ENCODE data around the gene GNB2.
"Not testable (repeated sequence)": the region's sequence is repeated elsewhere in the genome, so short reads cannot be mapped to it uniquely, and the experiment has no call there.

The GNB2 gene

DNA sequence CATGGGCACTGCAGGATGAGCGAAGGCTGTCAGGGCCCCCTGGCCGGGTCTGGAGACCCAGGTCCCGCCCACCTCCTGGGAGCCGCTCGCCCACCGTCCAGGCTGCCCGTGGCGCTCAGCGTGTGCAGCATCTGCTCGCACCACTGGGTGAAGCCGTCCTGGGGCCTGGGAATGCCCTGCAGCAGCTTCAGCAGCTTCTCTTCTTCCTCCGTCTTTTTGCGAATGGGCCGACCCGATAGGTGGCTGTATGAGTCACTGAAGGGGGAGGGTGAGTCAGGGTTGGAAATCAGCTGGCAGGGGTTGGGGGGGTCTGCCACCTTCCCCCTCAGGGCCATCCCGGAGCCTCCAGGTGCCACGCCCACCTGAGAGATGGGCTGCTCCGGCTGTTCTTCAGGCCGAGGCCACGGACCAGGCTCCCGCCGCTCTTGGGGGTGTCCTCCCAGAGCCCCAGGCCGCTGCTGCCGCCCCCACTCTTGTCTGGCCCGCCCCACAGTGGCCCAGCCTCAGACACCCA is 8.7 kb downstream of the GNB2 start:
- DNase-seq, result no peak

- no peak for DNase-seq
Measured at GRCh38 chr7:100682991-100683658, 9.6 kb downstream of the GNB2 start.

DNA sequence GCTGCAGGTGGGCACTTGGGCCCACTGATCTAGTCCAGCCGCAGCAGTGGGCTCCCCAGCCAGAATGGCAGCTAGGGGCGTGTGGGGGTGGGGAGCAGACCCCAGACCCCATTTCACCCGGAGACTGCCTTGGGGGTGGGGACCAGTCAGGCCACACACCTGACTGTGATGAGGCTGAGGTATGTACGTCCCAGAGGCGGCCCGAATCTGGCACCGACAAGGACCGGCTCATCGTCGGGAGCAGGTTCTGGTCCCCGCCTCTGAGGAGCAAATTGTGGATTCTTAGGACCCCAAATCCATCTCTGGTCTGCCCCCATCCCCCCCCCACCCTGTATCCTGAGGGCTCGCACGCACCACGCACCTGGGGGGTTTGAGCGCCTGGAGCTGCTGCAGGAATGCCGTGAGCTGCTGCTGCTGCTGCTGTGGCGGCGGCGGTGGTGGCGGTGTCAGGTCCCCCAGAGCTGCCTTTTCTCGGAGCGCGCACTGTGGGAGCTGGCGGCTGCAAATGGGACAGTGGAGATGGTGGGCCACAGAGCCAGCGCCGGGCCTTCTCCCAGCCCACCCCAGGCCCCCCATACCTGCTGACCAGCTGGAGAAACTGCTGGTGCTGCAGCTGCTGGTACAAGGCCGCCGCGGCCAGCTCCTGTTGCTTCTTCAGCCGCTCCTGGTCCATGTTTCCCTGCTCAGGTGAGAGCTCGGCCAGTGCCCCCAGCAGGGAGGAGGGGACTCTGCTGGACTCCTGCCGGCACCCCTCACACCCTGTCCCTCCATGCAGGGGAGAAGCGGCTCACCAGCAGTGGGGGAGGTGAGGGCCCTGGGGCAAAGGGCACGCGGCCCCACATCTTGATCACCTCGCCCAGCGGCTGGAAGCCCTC is 10.4 kb downstream of the GNB2 start:
- no peak for DNase-seq

- DNase-seq, result no peak
Measured at GRCh38 chr7:100684534-100685042, 11.0 kb downstream of the GNB2 start.

DNA sequence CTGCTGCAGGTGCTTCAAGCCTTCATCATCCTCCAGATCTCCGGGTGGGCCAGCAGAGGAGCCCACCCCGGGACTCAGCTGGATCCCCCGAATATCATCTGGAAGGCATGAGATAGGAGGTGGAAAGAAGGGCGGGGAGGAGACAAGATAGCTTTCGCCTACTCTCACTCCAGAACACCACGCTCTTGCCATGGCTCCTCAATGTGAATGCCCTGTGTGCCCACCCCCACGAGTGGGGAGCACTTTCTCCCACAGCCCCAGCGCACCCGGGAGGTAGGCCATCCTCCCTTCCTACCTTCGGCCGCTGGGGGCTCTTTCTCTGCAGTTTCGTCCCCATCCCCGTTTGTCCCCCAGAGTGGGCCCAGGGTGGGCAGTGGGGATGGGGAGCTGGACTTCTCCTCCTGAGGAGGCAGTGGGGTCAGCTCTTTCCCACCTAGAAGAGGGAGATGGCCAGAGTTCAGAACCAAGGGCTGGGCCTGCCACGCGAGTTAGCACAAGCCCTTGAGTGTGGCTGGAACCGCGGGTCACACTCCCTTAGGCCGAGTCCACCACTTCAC is 11.6 kb downstream of the GNB2 start:
- no peak for DNase-seq

DNA sequence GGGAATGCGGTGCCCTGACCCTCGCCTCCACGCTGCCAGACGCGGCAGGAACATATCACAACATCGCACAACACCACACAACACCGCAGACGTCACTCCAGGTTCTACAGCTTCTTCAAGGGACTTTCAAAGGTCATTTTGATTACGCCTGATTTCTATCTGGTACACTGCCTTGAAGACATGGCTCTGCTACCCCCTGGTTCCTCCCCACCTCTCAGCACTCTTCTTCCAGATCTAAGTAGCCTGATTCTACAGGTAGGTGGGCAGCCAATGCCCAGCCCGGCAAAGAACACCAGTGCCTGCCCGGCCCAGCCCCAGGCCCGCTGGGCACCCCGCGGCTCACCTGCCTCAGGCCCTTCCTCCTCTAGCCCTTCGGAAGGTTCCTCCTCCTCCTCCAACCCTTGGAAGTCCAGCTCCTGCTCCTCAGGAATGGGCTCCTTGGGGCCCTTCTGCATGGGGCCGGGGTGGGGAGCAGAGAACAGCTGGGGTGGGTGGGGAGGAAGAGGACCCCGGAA is 12.1 kb downstream of the GNB2 start:
- no peak for DNase-seq

DNA sequence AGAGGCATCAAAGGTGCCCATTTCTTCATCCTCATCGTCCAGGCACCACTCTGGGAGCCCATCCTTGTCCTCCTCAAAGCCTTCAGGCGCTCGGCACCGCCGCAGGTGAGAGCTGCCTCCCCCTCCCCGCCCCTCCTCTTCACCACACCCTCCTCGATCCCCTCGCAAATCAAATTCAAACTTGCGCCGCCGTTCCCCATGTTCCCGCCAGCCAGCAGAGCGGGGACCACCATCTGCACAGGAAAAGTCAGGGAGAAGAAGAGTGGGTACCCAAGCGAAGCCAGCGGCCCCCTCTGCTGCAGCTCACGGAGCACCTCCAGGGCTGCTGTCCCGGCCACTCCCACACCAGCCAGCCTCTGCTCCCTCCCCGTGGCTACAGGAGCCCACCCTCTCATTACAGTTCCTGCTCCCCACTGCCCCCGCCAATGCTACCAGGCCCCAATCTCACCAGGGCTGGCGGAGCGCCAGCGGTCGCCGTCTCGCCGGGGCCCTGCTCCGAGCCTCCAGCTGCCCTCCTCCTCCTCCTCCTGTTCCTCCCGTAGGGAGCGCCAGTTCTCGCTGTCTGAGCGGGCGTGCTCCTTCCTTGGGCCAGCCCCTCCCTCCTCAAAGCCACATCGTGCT is 12.8 kb downstream of the GNB2 start:
- DNase-seq, result no peak

- DNase-seq, result no peak
Measured at GRCh38 chr7:100686822-100687211, 13.3 kb downstream of the GNB2 start.

DNA sequence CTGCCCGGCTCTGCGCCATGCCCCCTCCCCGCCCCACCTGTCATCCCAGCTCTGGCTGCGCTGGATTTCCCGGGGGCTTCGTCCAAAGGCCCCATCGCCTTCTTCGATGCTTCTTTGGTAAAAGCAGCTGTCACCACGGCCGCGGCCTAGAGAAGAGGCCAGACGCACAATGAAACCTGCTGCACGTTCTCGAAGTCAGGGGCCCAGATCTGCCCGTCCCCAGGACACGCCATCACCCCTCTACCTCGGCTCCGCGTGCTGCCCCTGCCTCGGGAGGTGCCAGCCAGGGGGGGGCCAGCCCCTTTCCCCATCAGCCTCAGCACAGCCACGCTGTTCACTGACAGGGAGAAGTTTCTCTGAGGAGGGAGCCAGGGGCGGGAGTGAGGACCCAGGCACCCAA is 13.7 kb downstream of the GNB2 start:
- no peak for DNase-seq

DNA sequence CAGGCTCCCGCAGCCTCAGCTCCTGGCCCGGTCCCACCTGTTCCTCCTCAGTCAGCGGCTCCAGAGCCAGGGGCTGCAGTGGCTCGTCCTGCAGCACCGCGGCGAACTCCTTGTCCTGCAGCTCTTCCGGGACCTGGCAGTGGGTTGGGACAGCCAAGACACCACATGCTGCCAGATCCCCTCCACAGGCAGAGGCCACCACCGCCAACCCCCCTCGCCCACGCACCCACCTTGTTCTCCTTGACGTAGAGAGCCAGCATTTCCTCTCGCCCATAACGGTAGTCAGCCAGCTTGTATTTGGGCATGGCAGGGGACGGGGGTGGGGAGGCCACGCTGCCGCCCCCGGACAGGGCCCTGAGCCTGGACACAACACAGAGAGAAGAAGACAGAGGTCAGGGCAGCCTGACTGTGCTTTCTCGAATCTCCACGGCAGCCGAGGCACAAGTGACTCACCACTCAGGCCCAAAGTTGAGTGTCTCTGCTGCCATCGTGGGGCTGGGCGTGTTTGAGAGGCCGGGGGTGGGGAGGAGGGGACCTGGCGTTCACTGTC is 14.3 kb downstream of the GNB2 start:
- no peak for DNase-seq

- DNase-seq, result no peak
Measured at GRCh38 chr7:100688326-100688860, 14.9 kb downstream of the GNB2 start.

GRCh38 chr7:100689230-100690135 is 15.9 kb downstream of the GNB2 start:
- DNase-seq, result no peak

DNA sequence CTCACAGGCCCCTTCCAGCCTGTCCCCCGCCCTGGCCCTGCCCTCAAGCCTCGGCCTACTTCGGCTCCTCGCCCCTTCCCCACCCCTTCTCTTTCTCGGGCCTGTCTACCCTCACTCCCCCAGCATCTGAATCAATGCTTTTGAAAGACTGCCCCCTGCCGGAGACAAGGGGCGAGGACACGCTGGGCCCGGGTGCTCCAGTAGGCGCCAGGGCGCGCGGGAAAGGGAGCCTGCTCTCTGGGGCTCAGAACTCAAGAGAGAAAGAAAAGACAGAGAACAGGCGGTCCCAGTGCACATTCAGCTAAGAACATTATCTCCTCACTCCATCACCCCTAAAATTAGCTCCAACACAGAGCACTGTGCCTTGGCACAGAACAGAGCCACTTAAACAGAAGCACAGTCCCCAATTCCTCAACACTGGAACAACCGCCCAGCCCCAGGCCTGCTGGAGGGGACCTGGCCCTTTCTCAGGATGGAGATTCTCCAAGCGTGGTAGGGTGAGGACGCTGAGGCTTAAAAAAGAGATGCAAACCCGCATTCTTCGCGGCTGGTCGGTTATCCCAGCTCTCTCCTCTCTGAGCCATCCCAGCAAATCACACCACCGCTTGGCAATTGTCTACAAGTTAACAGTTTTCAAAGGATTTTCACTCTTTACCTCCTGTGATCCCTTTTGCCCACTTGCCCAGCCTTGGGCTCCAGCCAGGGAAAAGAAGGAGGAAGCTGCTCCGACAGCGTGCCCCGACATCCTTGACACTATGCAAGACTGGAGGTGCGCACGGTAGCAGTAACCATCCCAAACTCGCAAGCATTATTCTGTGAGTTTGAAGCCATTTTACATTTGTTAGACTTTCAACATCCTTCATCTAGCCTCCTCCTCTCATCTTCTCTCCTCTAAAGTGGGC is 18.4 kb downstream of the GNB2 start:
- peak; percentile 68 for DNase-seq

GRCh38 chr7:100692578-100692961 is 19.0 kb downstream of the GNB2 start:
- no peak for DNase-seq

DNA sequence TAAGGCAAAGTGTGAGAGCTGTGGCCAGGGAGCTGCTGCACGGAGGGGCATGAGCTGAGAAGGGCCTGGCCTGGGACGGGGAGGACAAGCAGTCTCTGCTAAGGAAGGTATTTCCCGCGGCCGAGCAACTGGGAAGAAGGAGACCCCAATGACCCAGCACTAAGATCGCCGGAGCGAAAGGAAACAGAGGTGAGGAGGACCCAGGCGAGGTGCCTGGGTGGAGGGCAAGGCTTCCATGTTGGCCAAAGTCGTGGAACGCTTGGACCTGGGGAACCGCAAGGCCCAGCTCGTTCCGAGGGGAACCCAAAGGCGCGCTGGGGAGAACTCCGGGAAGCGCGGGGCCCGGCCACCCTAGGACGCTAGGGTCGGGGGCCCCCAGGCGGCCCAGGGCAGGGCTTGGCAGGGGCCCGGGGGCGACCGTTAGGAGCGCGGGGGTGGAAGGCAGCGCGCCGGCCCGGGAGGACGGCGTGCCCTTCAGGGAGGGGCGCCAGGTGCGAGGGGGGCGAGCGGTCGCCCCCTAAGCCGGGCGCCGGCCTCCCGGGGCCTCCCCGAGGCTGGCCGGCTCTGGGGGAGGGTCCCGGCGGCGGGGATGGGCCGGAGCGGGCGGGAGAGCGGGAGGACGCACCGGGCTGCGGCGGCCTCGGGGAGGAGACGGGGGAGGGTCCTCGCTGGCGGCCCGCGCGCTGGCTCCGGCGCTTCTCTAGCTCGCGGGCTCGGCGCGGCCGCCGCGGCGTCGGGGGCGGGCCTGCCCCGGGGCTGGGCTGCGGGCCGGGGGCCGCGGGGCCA is 20.0 kb downstream of the GNB2 start:
- DNase-seq, result no peak

GRCh38 chr7:100694098-100694745 is 20.7 kb downstream of the GNB2 start, which contains the start of gene GIGYF1:
GIGYF1 (minus strand) TSS chr7:100694250; CDS start chr7:100688238, 6,012 bp downstream.
- DNase-seq, result peak; percentile 40

- DNase-seq, result no peak
Measured at GRCh38 chr7:100696123-100696521, 22.6 kb downstream of the GNB2 start.

- DNase-seq, result no peak
Measured at GRCh38 chr7:100699018-100699417, 25.5 kb downstream of the GNB2 start.

DNA sequence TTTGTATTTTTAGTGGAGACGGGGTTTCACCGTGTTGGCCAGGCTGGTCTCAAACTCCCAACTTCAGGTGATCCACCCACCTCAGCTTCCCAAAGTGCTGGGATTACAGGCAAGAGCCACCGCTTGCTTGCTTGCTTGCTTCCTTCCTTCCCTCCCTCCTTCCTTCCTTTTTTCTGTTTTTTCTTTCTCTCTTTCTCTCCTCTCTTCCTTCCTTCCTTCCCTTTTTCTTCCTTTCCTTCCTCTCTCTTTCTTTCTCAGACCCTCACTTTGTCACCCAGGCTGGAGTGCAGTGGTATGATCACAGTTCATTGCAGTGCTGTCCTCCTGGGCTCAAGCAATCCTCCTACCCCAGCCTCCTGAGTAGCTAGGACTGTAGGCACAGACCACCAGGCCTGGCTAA is 27.5 kb downstream of the GNB2 start:
- not testable (repeated sequence) for DNase-seq

Measured in DMS79 treated with DMSO at 0.1 percent for 48 hours (cell line).